GM23338 (cell line): ENCODE results near the gene RSPRY1. TPM values are rescaled to one million over a fixed set of nuclear protein-coding genes. Genes with fewer than 3 reads are reported as not detected.

Source experiments
- ATAC-seq: fragments of 200-7000 bp; cut with Tn5 transposase; 3 replicates; pipeline ENCODE4 v1.9.1; 2020
- DNase-seq: peaks from one replicate; pipeline ENCODE4 v3.0.0-alpha.2; 2015; ENCODE audit warnings: low spot score
- H2AFZ ChIP-seq: fragments of 200-600 bp; sonication (generic); 2 replicates; pipeline ENCODE4 v1.8.0; 2016; ENCODE audit warnings: antibody characterized with exemption, mild to moderate bottlenecking, moderate library complexity
- H3F3A ChIP-seq: fragments of 200-600 bp; sonication (generic); replicated peaks from 2 replicates; pipeline ENCODE4 v1.8.0; 2017; ENCODE audit warnings: antibody characterized with exemption, mixed run types, low read depth
- H3K27ac ChIP-seq: fragments of 200-600 bp; sonication (generic); 2 replicates; pipeline ENCODE4 v1.6.1; 2016; ENCODE audit warnings: low read depth
- H3K27me3 ChIP-seq: fragments of 200-600 bp; sonication (generic); 2 replicates; pipeline ENCODE4 v1.8.0; 2016; ENCODE audit warnings: mild to moderate bottlenecking, mixed run types, moderate library complexity; ENCODE audit not compliant: insufficient read depth
- H3K36me3 ChIP-seq: fragments of 200-600 bp; sonication (generic); 2 replicates; pipeline ENCODE4 v1.8.0; 2016; ENCODE audit warnings: mild to moderate bottlenecking; ENCODE audit not compliant: insufficient read depth
- H3K4me1 ChIP-seq: fragments of 200-600 bp; sonication (generic); 2 replicates; pipeline ENCODE4 v1.8.0; 2016; ENCODE audit warnings: mild to moderate bottlenecking, moderate library complexity; ENCODE audit not compliant: insufficient read depth
- H3K4me2 ChIP-seq: fragments of 200-600 bp; sonication (generic); 2 replicates; pipeline ENCODE4 v1.7.1; 2017; ENCODE audit warnings: mixed run types
- H3K4me3 ChIP-seq: fragments of 200-600 bp; sonication (generic); 2 replicates; pipeline ENCODE4 v1.6.1; 2016; ENCODE audit warnings: mixed run types
- H3K79me2 ChIP-seq: fragments of 200-600 bp; sonication (generic); replicated peaks from 2 replicates; pipeline ENCODE4 v1.8.0; 2017; ENCODE audit warnings: mild to moderate bottlenecking; ENCODE audit not compliant: insufficient read depth
- H3K9me2 ChIP-seq: fragments of 200-600 bp; sonication (generic); 2 replicates; pipeline ENCODE4 v1.8.0; 2017; ENCODE audit not compliant: insufficient read depth
- H4K20me1 ChIP-seq: fragments of 200-600 bp; sonication (generic); replicated peaks from 2 replicates; pipeline ENCODE4 v1.8.0; 2017; ENCODE audit warnings: mild to moderate bottlenecking; ENCODE audit not compliant: insufficient read depth
- H3K27ac Mint-ChIP-seq: 2 replicates; pipeline ENCODE4 v1.8.0; 2020; ENCODE audit warnings: inconsistent platforms, mild to moderate bottlenecking, moderate library complexity, mixed read lengths
- H3K27me3 Mint-ChIP-seq: 3 replicates; pipeline ENCODE4 v1.8.0; 2022; ENCODE audit warnings: low read depth, mild to moderate bottlenecking, moderate library complexity, mixed read lengths, inconsistent platforms; ENCODE audit not compliant: insufficient read depth, poor library complexity
- H3K36me3 Mint-ChIP-seq: 3 replicates; pipeline ENCODE4 v1.8.0; 2021; ENCODE audit warnings: low read depth, mild to moderate bottlenecking, inconsistent platforms, moderate library complexity, mixed read lengths
- H3K4me1 Mint-ChIP-seq: 3 replicates; pipeline ENCODE4 v1.8.0; 2020; ENCODE audit warnings: mild to moderate bottlenecking, inconsistent platforms, mixed read lengths
- H3K4me3 Mint-ChIP-seq: 3 replicates; pipeline ENCODE4 v1.8.0; 2021; ENCODE audit warnings: moderate library complexity, mild to moderate bottlenecking, inconsistent platforms, mixed read lengths
- H3K9me3 Mint-ChIP-seq: 3 replicates; pipeline ENCODE4 v1.8.0; 2020; ENCODE audit warnings: moderate library complexity, mild to moderate bottlenecking, inconsistent platforms, mixed read lengths
- CREB1 ChIP-seq: fragments of 250-450 bp; sonication (Bioruptor Pico); IDR thresholded peaks from 2 replicates; pipeline ENCODE4 v1.5.0; 2020; ENCODE audit warnings: low read depth, mild to moderate bottlenecking, moderate library complexity
- CTCF ChIP-seq, 2 experiments: fragments of 200-600 bp in 1 of 2; sonication (generic) in 1 of 2; conservative IDR thresholded peaks; 2 replicates each; pipeline versions ENCODE4 v1.5.1 to v1.6.1; 2016 to 2017; ENCODE audit warnings: antibody characterized with exemption in 2 of 2, low read depth in 2 of 2, mild to moderate bottlenecking in 2 of 2, moderate library complexity in 1 of 2
- ETS1 ChIP-seq: IDR thresholded peaks from 2 replicates; pipeline ENCODE4 v1.6.1; 2016; ENCODE audit warnings: antibody characterized with exemption
- EZH2 ChIP-seq: fragments of 200-600 bp; sonication (generic); IDR thresholded peaks from one replicate; pipeline ENCODE4 v1.8.0; 2017; ENCODE audit warnings: antibody characterized with exemption, mild to moderate bottlenecking, low read depth; ENCODE audit not compliant: unreplicated experiment
- EZH2phosphoT487 ChIP-seq: fragments of 200-600 bp; sonication (generic); IDR thresholded peaks from one replicate; pipeline ENCODE4 v1.8.1; 2018; ENCODE audit warnings: antibody characterized with exemption; ENCODE audit not compliant: unreplicated experiment
- JUNB ChIP-seq: IDR thresholded peaks from one replicate; pipeline ENCODE4 v1.6.1; 2016; ENCODE audit warnings: antibody characterized with exemption; ENCODE audit not compliant: unreplicated experiment
- NANOG ChIP-seq: IDR thresholded peaks from 2 replicates; pipeline ENCODE4 v1.6.1; 2016; ENCODE audit warnings: antibody characterized with exemption, borderline replicate concordance
- POLR2AphosphoS5 ChIP-seq: IDR thresholded peaks from 2 replicates; pipeline ENCODE4 v1.6.1; 2016; ENCODE audit warnings: antibody characterized with exemption, low read depth
- REST ChIP-seq: IDR thresholded peaks from one replicate; pipeline ENCODE4 v1.6.1; 2018; ENCODE audit warnings: antibody characterized with exemption; ENCODE audit not compliant: unreplicated experiment
- STAT1 ChIP-seq: IDR thresholded peaks from one replicate; pipeline ENCODE4 v1.6.1; 2016; ENCODE audit warnings: antibody characterized with exemption; ENCODE audit not compliant: unreplicated experiment
- ZNF114 ChIP-seq: fragments of 250-450 bp; sonication (Bioruptor Pico); IDR thresholded peaks from 2 replicates; pipeline ENCODE4 v1.5.0; 2020; ENCODE audit warnings: mild to moderate bottlenecking, moderate library complexity
- ZNF331 ChIP-seq: fragments of 250-450 bp; sonication (Bioruptor Pico); IDR thresholded peaks from 2 replicates; pipeline ENCODE4 v1.5.0; 2020; ENCODE audit warnings: low read depth, mild to moderate bottlenecking, moderate library complexity
- ZNF462 ChIP-seq: fragments of 250-450 bp; sonication (Bioruptor Pico); IDR thresholded peaks from 2 replicates; pipeline ENCODE4 v1.5.0; 2020; ENCODE audit warnings: mild to moderate bottlenecking, moderate library complexity
- polyA plus RNA-seq: library from polyadenylated mRNA; unstranded; fragments of >200 nt; fragmentation: Nextera tagmentation; extraction: Ambion mirVana; gene quantifications from 2 replicates; pipeline ENCODE4 v1.2.1, GENCODE V29; 2016
- total RNA-seq: library from RNA; depleted of rRNA; stranded (reverse); fragments of >200 nt; shearing (Covaris generic); gene quantifications from 2 replicates; pipeline ENCODE4 v1.2.3, GENCODE V29; 2014

Gene RSPRY1
- total and polyA plus RNA-seq, 2 experiments from 2014 or later = 25.8 to 35.9 TPM

GRCh38 chr16:57203451-57203850 lies 17.3 kb downstream of the RSPRY1 start:
- H3K36me3 ChIP-seq = 0 out of 2 replicates have a peak, but pooled peaks cover 7% of the 10 kb centered on the region
- TF ChIP-seq EZH2 (no peak), EZH2phosphoT487 (no peak), CTCF (conservative IDR thresholded peaks at IDR 0.05; ENCODE audit: low read depth in 2 of 2) (no peak), ZNF331 (CRISPR knock-in tag) (no peak), JUNB (no peak), ETS1 (no peak), NANOG (no peak), CREB1 (CRISPR knock-in tag) (no peak), STAT1 (no peak), REST (no peak), POLR2AphosphoS5 (no peak), ZNF462 (CRISPR knock-in tag) (no peak), ZNF114 (CRISPR knock-in tag) (no peak)

More at GRCh38 chr16:57203451-57203850, 17.3 kb downstream of the RSPRY1 start:
- Histone ChIP-seq H3K27ac (no peak overlapping the region), H3F3A (no peaks in the 10 kb centered on the region), H3K79me2 (peaks cover 21% of the 10 kb centered on the region), H3K4me1 (no peaks in the 10 kb centered on the region), H3K27me3 (no peaks in the 10 kb centered on the region), H3K9me2 (no peaks in the 10 kb centered on the region), H3K4me3 (no peak overlapping the region), H3K4me2 (no peak overlapping the region), H2AFZ (no peak overlapping the region), H4K20me1 (peaks cover 15% of the 10 kb centered on the region)
- ATAC-seq (no peak), DNase-seq (no peak)
- Mint-ChIP-seq H3K36me3 (peaks cover 44% of the 10 kb centered on the region), H3K9me3 (peaks cover 16% of the 10 kb centered on the region), H3K27me3 (no peaks in the 10 kb centered on the region), H3K27ac (no peak overlapping the region), H3K4me1 (no peaks in the 10 kb centered on the region), H3K4me3 (no peak overlapping the region)
